Measurements from ENCODE around the gene PRDM16.

Gene PRDM16

DNA sequence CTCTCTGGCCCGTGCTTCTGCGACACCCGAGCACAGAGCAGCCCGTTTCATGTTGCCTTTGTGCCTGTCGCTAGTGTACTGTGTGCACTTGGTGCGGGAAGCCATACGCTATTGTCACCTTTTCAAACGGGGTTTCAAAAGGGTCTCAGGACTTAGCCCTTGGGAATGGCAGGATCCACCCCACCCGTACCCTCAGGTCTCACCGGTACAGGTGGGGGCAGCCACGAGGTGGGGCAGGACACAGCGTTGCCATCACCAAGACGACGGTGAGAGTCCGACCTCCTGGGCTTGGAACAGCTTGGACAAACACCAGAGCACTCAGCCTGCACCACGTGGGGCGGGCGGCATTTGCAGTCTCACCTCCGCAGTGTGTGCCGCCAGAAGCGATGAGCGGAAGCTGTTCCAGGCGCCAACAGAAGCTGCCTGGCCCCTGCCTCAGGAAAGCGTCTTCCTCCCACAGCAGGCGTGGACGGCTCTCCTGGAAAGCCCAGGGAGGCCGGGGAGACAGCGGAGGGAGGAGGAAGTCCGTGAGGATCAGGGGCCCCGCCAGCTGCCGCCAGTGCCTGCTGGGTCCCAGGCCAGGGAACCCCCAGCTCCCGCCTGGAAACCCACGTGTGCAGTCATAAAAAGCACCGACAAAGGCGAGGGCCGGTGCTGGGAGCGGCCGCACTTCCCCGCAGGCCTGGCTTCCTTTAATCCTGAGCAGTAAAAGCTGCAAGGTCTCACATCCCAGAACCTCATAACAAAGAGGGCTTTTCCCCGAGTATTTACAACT, 254.2 kb downstream of the PRDM16 start:
- DNase-seq (ENCODE audit: low read depth) = no peak

DNA sequence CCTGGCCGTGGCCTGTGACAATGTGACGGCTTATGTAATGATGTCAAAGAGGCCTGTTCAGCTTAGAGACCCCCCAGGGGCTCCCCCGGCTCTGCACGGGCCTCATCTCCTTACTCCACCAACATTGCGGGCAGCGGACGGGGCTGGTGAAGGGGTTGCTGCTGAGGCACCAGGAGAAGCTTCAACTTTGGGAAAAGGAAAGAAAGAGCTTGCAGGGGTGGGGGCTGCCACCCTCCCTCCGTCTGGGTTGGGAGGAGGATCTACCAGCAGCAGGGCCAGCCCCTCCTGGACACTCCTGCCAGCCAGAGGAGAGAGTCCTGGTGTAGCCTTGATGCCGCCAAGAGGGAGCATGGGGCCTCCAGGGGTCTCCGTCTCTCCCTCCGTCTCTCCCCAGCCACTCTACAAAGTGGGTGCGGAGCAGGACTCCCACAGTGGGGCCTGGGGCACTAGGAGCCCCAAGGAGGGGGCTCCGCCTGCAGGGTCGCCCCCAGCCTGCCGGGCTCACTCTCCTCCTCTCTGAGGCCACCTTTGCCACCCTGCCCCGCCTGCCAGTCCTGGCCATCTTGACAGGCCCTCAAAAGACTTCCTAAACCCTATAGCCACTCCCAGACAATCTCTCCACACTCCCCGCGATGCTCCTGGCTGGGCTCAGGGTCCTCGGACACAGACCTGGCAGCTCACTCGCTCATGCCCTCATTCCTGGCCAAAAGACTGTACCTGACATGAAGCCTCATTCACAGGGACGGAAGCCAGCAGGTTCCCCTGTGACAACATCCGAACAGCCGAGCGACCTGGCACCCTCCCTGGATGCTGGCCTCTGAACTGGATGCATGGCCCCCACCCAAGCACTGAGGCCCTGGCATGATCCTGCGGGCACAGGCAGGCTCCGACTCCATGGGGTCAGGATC, 255.0 kb downstream of the PRDM16 start:
- no peak for DNase-seq (ENCODE audit: low read depth)

DNA sequence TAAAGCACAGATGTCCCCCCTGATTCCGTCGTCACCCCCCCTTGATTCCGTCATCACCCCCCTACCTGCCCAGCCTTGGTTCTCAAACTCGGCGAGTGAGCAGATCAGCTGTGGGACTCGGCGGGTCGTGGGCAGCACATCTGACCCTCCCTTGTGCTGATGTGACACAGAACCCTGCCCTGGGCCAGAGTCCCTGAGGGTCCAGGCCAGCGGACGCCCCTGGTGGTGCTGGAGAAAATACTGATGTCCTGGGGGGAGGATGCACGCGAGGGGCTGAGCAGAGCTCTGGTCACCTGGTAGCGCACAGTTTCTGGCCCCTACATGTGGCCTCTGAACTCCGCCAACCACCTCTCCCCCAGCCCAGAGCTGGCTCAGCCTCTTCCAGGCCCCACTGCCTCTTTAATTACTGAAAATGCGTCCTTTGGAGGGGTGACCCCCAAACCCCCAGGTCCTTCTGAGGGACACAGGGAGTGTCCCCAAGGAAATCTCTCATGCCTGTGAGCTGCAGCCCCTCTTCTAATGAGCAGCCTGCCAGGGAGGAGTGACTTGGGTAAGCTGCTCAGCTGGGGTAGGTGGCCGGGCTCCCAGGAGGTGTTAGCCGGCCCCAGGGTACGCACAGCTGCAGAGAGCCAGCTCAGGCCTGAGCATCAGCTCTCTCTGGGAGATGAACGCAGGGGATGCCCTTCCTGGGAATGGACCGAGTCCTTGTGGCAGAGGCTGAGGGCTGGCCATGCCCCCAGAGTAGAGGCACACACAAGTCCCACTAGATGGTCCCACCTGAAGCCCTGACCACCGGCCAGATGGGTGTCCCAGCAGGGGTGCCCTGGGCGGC, 255.9 kb downstream of the PRDM16 start:
- DNase-seq (ENCODE audit: low read depth) = no peak

DNA sequence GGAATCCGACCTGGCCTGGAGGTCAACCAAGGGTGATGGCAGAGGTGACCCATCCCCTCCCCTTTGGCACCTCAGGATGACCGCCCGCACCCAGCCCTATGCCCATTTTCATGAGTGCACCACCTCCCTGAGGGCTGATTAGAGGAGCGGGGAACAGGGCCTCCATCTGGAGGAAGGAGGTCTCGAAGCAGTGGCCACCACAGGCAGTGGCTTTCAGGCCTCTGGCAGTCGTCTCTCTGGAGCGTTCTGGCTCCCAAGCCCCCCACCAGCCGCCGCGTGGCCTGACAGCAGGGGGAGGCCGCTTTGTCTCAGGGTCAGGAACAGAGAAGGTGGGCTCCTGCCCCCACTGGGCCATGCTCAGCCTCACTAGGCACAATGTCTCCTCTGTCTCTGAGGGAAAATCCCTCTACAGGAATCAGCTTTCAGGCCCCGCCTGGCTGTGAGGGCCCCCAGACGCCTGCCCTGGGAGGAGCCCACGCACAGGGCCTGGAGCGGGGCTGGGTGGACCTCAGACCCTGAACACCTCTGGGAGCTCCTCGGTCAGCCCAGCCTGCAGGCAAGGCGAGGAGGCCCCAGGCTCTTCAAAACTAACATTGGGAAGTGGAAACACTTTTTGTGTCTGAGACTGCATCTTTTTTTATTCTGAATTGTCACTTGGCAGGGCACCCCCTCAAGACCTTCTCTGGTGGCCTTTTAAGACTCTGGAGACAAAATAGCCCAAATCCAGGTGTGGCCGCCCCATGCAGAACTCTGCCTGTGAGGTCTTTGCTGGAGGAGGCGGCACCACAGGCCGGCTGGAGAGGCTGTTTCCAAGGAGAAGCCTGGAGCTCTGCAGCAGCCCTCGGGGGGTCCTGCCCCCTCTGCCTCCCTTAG, 257.7 kb downstream of the PRDM16 start:
- DNase-seq (ENCODE audit: low read depth) = no peak

DNA sequence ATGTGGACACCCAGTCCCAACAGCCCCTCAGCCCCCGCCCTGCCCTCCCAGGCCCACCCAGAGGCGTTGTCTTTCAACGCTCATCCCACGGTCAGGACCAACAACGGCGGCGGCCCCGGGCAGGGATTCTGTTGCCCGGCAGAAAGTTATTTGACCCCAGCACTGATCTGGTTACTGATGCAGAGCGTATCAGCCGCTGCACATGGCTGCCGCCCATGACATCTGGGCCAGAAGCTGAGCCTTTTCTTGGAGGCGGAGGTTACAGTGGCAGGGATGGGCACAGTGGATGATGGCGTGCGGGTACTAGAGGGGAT, 258.3 kb downstream of the PRDM16 start:
- DNase-seq (ENCODE audit: low read depth) = no peak

DNA sequence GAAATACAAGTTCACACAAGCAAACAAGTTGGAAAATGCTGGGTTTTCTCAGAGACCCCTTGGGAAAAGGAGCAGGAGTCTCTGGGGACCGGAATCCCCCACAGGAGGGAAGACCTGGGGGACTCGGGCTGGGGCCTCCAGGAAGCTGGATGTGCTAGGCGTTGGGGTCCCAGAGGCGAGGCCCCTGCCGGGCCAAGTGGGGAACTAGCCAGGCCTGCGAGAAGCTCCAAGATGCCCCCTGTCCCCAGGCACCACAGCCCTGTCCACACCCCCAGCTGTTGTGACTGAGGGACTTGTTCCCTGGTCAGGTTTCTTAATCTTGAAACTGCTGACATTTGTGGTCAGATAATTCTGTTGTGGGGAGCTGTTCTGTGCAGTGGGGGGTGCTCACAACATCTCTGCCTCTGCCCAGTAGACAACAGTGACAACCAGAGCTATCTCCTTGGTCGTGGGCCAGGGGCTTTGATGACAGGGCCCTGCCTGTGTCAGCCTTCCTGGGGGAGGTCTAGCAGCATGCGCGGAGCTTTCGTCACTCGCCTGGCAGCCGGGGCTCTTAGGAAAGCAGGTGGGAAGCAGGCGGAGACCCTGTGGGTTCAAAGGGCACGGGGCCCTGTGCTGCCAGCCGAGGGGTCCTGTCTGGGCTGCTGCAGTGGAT, 259.1 kb downstream of the PRDM16 start:
- no peak for DNase-seq (ENCODE audit: low read depth)

DNA sequence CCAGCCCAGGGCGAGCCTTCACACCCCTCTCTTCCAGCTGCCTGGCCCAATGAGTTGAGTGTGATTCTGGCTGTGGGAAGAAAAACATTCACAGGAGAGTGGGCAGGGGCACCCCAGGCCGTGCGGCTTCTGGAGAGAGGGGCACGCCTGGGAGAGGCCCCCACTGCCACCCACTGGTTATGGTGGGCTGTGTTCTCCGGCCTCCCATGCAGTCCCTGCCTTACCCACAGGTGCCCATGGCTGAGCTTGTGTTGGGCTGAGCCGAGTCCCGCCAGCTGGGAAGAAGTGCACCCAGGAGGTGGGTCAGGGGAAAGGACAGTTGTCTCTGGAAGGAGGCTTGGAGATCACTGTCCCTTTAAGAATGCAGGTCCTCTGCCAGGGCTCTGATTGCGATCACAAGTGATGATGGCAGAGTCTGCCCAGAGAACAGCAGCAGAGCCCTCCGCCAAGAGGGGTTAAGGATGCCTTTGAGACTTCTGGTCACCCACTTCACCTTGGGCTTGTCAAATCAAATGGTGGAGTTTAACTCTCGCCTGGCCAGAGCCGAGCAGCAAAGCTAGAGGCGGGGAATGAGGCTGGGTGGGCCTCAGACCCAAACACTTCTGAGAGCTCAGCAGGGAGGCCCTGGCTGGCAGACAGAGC, 260.8 kb downstream of the PRDM16 start:
- no peak for DNase-seq (ENCODE audit: low read depth)

DNA sequence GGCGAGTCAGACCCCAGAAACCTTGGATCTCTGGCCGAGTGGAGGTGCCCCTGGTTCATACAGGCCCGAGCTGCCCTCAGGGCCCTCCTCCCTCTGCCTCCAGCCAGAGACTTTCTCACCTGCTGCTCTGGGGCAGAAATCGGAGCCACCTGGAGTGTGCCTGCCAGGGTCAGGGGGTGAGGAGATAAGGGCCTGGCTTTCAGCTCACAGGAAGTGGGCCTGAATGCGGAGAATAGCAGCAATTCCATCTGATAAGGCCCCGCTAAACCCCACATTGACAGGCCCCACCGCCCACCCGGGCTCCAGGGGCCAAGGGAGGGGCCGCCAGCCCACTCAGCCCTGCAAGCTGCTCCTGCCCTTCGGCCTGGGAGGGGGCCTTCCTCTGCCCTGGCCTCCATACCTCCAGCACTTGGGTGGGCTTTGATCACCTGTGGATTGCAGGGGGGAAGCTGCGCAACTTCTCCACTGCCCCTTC, 261.8 kb downstream of the PRDM16 start:
- no peak for DNase-seq (ENCODE audit: low read depth)

DNA sequence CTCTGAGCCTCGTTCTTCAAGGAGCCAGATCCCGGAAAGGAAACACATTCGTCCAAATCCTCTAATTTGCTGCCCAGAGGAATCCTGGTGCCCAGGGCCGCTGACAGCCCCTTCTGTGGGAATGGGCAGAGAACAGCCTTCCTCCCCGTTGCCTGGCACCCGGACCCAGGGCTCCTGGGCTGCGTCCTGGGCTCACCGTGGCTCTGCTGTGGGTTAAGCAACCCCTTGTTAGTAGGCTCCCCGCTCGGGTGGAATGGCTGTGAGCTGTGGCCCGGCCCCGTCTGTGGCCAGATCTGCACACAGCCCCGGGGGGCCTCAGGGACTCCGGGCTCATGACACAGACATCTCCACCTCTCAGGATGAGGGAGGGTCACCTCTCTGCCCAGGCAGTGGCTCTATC, 262.6 kb downstream of the PRDM16 start:
- no peak for DNase-seq (ENCODE audit: low read depth)

DNA sequence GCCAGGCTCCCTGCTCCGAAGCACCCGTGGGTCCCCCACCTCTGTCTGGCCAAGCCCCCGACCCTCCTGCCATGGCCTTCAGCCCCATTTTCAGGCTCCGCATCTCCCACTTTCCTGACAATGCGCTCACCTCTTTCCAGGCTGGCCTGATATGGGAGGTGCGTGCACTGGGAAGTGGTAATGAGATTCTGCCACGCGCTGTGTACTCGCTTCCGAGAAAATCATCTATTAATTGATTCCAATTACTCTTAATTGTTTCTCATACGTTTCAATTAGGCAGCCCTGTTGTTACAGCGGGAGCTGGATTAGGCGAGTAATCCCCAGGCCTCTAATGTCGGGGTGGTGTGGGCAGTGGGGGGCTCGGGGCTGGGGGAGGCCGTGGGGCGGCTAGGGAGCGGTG, 263.0 kb downstream of the PRDM16 start:
- no peak for DNase-seq (ENCODE audit: low read depth)

DNA sequence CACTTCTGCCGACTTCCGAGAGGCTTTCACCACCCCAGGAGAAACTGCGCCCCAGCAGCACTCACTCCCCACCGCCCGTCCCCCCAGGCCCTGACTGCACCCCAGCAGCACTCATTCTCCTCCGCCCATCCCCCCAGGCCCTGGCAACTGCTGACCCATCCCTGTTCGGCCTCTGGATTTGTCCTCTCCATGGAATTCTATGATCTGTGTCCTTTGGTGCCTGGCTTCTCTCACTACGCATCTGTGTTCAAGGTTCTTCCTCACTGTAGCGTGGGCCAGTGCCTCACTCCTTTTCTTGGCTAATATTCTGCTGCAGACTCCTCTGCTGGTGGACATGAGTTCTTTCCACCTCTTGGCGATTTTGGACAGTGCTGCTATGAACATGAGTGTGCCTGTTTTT, 263.7 kb downstream of the PRDM16 start:
- no peak for DNase-seq (ENCODE audit: low read depth)

DNA sequence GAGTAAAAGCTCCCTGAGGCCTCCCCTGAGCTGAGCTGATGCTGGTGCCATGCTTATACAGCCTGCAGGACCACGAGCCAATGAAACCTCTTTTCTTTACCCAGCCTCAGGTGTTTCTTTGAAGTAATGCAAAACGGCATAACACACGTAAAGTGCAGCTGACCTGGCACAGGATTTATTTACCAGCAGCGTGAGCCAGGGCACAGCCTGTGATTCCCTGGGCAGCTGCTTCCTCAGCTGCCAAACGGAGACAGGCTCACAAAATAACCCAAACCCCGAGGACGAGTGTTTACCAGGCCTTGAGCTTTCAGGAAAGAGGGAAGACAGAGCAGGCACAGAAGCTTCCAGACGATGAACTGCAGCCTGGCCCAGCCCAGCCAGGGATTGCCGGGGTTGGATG, 264.9 kb downstream of the PRDM16 start:
- DNase-seq (ENCODE audit: low read depth) = no peak

DNA sequence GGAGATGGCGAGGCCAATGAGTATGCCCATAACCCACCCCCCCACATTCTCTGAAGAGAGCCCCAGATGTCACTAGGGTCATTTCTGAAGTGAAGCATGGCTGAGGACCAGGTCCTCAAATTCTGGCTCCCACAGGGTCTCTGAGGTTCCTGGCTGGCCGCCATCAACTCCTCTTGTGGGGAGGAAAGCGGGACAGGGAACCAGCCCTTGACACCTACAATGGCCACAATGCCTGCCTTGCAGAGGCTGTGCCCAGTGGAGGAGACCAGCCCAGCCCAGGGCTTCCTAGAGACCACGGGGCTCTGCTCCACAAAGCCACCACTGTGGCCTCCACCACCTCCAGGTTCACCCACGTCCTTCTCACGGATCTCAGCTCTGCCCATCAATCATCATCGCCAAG, 265.4 kb downstream of the PRDM16 start:
- DNase-seq (ENCODE audit: low read depth) = no peak

DNA sequence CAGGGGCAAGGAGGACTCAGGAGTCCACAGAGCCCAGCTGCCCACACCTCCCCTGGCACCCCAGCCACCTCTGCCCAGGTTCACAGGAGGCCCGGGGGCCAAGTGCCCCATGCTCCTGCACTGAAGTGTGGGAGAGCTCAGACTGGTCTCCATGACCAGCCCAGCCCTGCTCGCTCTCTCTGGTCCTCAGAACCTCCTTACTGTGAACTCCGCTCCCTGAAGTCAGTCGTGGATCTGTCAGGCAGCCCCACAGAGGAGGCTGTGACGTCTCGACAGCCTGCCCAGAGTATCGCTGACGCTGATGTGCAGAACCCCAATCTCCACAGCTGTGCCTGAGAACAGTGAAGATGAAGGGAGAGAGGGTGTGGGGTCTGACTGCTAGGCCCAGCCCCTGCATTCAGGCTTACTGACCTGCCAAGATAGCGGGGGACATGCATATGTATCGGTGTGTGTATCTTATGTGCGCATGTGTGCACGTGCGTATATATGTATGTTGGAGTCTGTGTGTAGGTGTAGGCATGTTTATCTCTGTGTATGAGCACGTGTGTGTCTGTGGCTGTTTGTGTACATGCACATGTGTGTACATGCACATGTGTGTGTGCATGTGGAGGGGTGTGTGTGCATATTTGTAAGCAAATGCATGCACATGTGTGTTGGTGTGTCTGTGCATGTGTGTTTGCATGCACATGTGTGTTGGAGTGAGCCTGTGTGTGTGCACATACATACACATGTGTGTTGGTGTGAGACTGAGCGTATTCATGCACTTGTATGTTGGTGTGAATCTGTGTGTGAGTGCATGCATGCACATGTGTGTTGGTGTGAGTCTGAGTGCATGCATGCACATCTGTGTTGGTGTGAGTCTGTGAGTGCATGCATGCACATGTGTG, 267.0 kb downstream of the PRDM16 start:
- no peak for DNase-seq (ENCODE audit: low read depth)

DNA sequence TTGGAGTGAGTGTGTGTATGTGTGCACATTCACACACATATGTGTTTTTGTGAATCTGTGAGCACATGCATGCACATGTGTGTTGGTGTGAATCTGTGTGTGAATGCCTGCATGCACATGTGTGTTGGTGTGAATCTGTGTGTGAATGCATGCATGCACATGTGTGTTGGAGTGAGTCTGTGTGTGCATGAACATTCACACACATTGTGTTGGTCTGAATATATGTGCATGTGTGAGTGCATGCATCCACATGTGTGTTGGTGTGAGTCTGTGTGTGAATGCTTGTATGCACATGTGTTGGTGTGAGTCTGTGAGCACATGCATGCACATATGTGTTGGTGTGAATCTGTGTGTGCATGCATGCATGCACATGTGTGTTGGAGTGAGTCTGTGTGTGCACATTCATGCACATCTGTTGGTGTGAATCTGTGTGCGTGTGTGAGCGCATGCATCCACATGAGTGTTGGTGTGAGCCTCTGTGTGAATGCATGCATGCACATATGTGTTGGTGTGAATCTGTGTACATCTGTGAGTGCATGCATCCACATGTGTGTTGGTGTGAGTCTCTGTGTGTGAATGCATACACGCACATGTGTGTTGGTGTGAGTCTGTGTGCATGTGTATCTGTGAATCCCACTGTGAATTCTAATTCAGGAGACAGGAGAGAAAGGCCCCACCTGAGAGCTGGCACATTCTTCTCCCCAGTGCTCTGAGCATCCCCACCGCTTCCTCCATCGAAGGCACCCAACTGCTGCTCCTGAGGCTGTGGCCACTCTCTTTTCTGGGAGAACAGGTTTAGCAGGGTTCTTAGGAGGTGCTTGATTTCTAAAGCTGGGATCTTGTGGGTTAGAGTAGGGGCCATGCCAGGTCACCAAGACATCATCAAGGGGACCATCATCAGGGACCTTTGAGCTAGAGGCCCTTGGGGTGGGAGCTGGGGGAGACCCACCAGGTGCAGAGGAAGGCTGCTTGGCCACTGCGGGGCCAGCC, 267.9 kb downstream of the PRDM16 start:
- no peak for DNase-seq (ENCODE audit: low read depth)

DNA sequence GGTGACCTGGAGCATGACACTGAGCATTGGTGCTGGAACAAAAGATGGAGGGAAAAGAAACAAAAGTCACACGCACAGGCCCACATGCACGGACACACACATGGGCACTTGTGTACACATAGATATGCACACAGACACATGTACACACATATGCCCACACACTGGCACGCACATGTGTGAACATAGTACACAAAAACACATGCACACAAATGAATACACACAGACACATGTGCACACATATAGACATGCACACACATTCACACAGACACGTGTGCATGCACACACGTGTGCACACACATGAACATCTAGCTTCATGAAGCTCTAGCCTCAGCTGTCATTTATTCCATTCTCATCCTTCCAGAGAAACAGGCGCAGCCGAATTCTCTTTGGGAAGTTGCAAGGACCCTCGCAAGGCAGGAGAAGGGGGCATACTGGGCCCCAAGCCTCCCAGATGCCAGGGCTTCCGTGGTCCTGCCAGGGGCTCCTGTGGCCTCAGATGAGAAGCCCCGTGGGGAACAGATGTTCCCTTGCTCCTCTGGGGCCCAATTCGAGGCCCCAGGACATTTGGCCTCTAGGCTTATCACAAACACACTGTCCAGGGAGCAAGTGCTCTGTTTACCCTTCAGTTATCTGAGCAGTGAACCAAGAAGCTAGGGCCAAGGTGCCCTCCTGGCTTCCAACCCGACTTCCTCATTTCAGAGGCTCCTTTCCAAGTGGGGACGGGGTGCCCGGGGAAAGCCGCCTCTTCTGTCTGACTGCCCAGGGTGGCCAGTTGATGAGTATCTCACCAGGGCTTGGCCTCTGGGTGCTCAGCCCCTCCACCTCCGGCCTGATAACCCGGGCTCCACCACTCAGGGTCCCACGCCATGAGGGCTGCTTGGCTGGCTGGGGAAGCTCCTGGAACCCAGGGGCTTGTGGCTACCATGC, 269.1 kb downstream of the PRDM16 start:
- no peak for DNase-seq (ENCODE audit: low read depth)

DNA sequence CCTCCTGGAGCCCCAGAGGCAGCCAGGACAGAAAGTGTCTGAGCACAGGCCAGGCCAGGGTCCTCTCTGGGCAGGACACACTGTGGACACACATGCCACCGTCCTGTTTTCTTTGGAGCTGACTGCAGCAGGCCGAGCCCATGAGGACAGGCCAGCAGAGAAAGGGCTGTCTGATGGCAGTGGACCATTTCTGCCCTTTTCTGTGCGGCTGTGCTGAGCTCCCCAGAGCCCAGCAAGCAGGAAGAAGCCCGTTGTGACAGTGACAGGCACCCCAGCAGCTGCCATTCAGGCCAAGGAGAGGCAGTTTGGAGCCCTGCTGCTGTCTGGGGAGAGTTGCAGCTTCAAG, 269.7 kb downstream of the PRDM16 start:
- DNase-seq (ENCODE audit: low read depth) = no peak

Data from HS-5 (cell line).